Measurements from ENCODE around the gene SURF1.

Gene SURF1

DNA sequence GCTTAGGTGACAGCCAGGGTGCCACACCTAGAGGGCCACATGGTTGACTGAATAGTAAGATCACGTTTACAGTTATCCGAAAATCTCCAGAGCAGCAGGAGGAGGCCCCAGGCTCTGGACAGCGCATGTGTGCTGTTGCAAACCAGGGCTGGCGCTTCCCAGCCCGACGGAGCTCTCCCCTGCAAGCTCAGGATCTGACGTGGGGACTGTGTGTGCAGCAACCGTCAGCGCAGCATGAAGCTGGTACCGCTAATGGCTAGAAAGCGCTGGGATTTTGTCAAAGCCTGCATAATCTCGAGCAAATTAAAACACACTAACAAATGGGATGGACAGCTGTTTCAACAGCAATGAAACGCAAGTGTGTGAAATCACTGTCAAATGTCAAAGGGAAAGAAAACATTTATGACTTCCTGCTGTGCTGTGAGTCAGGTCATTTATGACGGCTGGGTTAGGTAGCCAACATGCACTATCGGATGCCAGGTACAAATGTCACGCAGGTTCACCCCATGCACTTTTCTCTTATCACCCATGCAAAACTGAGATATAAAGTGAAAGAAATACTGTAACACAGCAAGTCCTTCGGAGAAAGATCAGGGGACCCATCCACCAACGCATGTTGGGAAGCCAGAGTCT, 12.1 kb upstream of the SURF1 start:
- DNase-seq (ENCODE audit: insufficient read length, low spot score) = no peak
- no peak for FAIRE-seq
- TF ChIP-seq POLR2AphosphoS5 (IDR thresholded peaks at IDR 0.05; ENCODE audit: low read depth, low read length) = no peak
- no peak for TF ChIP-seq PAX5 (IDR thresholded peaks at IDR 0.05; ENCODE audit: insufficient read depth, low read length, severe bottlenecking)
- no peak for TF ChIP-seq TAF1 (IDR thresholded peaks at IDR 0.05; ENCODE audit: low read depth, low read length)
- no peak for TF ChIP-seq SPI1 (IDR thresholded peaks at IDR 0.05; ENCODE audit: low read depth, low read length)
- TF ChIP-seq POLR2A (IDR thresholded peaks at IDR 0.05; ENCODE audit: low read depth, low read length) = no peak
- TF ChIP-seq POU2F2 (IDR thresholded peaks at IDR 0.05; ENCODE audit: low read depth, low read length) = no peak

DNA sequence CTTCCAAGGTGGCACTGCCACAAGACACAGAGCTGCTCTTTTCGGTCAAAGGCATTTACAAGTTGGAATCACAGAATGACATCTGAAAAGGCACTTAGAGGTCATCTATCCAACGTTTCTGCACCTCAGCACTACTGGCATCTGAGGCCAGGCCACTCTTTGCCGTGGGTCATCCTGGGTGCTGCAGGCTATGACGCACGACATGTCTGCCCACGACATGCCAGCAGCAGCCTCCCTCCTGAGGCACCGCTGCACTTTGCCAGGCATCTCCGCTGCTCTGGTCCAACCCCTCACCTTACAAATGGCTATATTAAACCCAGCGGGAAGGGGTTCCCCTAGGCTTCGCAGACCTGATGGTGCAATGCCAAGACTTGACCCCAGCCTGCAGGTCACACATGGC, 11.5 kb upstream of the SURF1 start:
- no peak for TF ChIP-seq POLR2A (IDR thresholded peaks at IDR 0.05; ENCODE audit: low read depth, low read length)
- no peak for TF ChIP-seq POU2F2 (IDR thresholded peaks at IDR 0.05; ENCODE audit: low read depth, low read length)
- no peak for TF ChIP-seq POLR2AphosphoS5 (IDR thresholded peaks at IDR 0.05; ENCODE audit: low read depth, low read length)
- TF ChIP-seq PAX5 (IDR thresholded peaks at IDR 0.05; ENCODE audit: insufficient read depth, low read length, severe bottlenecking) = no peak
- TF ChIP-seq TAF1 (IDR thresholded peaks at IDR 0.05; ENCODE audit: low read depth, low read length) = no peak
- TF ChIP-seq SPI1 (IDR thresholded peaks at IDR 0.05; ENCODE audit: low read depth, low read length) = no peak
- FAIRE-seq (no peak), DNase-seq (ENCODE audit: insufficient read length, low spot score) (no peak)

DNA sequence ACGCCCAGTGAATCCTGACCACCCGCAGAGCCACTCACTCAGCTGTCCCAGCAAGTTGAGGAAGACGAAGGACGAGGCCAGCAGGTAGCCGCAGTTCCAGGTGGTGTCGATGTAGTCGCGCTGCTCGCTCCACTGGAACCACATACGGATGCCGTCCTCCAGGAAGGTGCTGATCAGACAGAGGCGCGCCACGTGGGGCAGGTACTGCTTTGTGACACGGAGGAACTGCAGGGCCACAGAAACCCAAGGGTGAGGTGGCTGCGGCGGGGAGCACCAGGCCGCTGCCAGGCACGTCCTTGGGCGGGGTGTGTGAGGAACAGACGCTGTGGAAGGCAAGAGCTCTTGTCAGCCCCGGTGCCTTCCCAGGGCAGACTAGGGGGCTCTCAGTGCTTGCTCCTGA, 10.9 kb upstream of the SURF1 start:
- TF ChIP-seq POU2F2 (IDR thresholded peaks at IDR 0.05; ENCODE audit: low read depth, low read length) (no peak), POLR2AphosphoS5 (IDR thresholded peaks at IDR 0.05; ENCODE audit: low read depth, low read length) (no peak), POLR2A (IDR thresholded peaks at IDR 0.05; ENCODE audit: low read depth, low read length) (no peak), TAF1 (IDR thresholded peaks at IDR 0.05; ENCODE audit: low read depth, low read length) (no peak), SPI1 (IDR thresholded peaks at IDR 0.05; ENCODE audit: low read depth, low read length) (no peak), PAX5 (IDR thresholded peaks at IDR 0.05; ENCODE audit: insufficient read depth, low read length, severe bottlenecking) (no peak)
- DNase-seq (ENCODE audit: insufficient read length, low spot score) (no peak), FAIRE-seq (no peak)

DNA sequence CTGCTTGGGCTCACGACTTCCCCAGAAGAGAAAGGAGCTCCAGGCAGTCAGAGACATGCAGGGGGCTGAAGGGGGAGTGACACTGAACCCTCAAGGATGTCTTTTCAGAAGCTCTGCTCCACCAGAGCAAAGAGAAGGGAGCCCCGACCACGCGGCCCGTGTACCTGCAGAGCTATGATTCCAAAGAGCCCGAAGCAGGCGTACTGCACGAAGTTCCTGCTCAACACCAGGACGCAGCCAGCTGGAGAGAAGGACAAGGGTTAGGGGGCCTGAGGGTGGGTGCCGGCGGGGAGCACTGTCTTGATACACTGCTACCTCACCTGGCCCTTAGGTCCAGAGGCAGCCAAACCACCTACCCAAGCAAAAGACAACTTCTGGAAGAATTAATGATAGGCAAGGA, 10.1 kb upstream of the SURF1 start:
- no peak for DNase-seq (ENCODE audit: insufficient read length, low spot score)
- FAIRE-seq = no peak
- TF ChIP-seq PAX5 (IDR thresholded peaks at IDR 0.05; ENCODE audit: insufficient read depth, low read length, severe bottlenecking) (no peak), POLR2A (IDR thresholded peaks at IDR 0.05; ENCODE audit: low read depth, low read length) (no peak), POLR2AphosphoS5 (IDR thresholded peaks at IDR 0.05; ENCODE audit: low read depth, low read length) (no peak), TAF1 (IDR thresholded peaks at IDR 0.05; ENCODE audit: low read depth, low read length) (no peak), POU2F2 (IDR thresholded peaks at IDR 0.05; ENCODE audit: low read depth, low read length) (no peak), SPI1 (IDR thresholded peaks at IDR 0.05; ENCODE audit: low read depth, low read length) (no peak)

DNA sequence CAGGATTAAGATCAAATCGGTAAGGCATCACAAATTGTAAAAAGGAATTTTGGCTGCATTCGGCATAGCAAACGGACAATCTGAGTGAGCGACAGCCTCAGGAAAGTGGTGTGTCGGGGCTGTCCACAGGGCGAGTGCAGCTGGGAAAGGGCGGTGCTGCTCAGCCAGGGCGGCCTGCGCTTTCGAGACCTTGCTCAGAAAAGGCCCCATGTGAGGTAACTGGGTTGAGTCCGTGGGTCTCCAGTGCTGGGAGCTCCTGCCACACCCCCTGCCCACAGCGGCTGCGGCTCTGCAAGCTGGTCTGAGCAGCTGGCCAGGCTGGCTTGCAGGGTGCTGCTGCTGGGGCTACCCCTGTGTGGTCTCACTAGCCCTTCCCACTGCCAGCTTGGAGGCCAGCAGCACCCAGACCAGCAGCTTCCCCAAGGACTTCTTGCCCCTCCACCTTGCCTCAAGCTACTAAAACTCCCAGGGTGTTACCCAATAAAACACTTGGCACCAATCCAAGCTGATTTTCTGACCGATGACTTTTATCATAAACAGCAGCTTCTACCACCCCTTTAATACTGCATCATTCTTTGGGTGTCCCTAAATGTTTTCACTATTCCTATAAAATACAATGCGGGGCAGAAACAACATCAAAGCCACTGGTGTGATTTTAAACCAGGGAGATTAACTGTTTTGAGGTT, 6.2 kb upstream of the SURF1 start:
- FAIRE-seq = no peak
- no peak for DNase-seq (ENCODE audit: insufficient read length, low spot score)
- no peak for TF ChIP-seq TAF1 (IDR thresholded peaks at IDR 0.05; ENCODE audit: low read depth, low read length)
- no peak for TF ChIP-seq PAX5 (IDR thresholded peaks at IDR 0.05; ENCODE audit: insufficient read depth, low read length, severe bottlenecking)
- TF ChIP-seq POLR2AphosphoS5 (IDR thresholded peaks at IDR 0.05; ENCODE audit: low read depth, low read length) = peak; percentile 50; the same call in 1 of the 2 replicates
- TF ChIP-seq POU2F2 (IDR thresholded peaks at IDR 0.05; ENCODE audit: low read depth, low read length) = no peak
- no peak for TF ChIP-seq SPI1 (IDR thresholded peaks at IDR 0.05; ENCODE audit: low read depth, low read length)
- TF ChIP-seq POLR2A (IDR thresholded peaks at IDR 0.05; ENCODE audit: low read depth, low read length) = no peak

DNA sequence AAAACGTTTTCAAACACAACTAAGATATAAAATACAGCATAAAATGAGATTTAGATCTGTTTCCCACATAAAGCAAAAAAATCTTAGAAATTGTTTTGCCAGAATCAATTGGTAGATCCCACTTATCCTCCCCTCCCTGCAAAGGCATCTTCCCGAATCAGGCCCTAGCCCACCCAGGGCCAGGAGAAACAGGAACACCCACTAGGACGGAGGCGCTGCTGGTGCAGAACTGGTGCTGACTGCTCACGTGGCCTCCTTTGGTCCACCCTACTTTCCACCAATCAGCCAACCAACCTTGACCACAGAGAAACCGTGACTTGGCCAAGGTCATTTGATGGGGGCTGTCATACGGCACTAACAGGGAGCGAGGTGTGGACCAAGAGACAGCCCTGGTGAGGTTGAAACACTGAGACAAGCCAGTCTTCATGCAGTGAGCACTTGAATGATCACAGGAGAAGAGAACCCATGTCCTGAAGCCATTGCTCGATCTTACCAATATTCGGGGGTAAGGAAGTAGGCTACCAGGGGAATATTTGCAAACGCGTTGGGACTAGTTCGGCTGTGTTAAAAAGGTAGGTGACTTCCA, 5.3 kb upstream of the SURF1 start:
- TF ChIP-seq POU2F2 (IDR thresholded peaks at IDR 0.05; ENCODE audit: low read depth, low read length) (0 out of 2 replicates have a peak, but pooled peaks have one; percentile 6), TAF1 (IDR thresholded peaks at IDR 0.05; ENCODE audit: low read depth, low read length) (no peak), POLR2A (IDR thresholded peaks at IDR 0.05; ENCODE audit: low read depth, low read length) (peak; percentile 51), SPI1 (IDR thresholded peaks at IDR 0.05; ENCODE audit: low read depth, low read length) (no peak), PAX5 (IDR thresholded peaks at IDR 0.05; ENCODE audit: insufficient read depth, low read length, severe bottlenecking) (no peak), POLR2AphosphoS5 (IDR thresholded peaks at IDR 0.05; ENCODE audit: low read depth, low read length) (no peak; the same call in 1 of the 2 replicates)
- FAIRE-seq (no peak), DNase-seq (ENCODE audit: insufficient read length, low spot score) (no peak)

DNA sequence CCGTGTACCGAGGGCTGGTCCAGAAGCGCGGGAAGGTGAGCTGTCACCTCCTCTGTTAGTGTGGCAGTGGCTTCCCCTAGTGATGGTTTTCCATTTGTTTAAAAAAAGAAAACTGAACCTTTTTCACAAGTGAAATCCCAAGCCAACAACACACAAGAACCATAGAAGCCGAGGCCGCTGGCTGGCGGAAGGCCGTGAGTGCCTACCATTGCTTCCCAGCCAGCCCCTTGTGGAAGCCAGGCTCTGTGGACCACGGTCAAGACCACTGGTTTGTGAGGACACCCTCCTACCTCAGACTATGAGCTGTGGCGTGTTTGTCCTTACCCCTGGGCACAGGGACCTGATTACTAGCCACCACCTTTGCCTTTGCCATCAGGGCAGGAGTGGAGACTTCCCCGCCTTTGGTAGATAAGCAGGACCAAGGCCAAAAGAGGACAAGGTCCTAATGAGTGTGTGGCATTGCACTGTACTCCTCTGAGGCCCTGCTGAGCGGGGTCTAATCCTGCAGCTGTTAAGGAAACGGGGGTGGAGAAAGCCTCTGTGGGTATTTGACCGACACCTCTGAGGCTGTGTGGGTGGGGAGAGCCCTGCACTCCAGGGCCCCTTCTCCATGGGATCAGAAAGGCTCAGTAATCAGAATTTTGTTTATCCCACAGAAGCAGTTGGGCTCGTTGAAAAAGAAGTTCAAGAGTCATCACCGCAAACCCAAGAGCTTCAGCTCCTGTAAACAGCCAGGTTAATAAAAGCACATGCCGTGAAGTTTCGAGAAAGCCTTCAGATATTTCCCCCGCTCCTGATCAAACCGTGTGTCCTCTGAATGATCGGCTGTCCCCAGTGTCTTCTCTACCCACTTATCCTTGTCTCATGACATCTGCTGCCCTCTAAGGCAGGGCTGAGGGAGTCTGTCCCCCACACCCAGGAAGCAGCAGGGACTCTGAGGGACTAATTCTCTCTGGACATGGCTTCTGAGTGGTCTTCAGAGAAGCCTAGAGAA, 4.4 kb upstream of the SURF1 start:
- TF ChIP-seq POU2F2 (IDR thresholded peaks at IDR 0.05; ENCODE audit: low read depth, low read length) (0 out of 2 replicates have a peak, but pooled peaks have one; percentile 11), POLR2AphosphoS5 (IDR thresholded peaks at IDR 0.05; ENCODE audit: low read depth, low read length) (no peak)
- no peak for DNase-seq (ENCODE audit: insufficient read length, low spot score)
- no peak for FAIRE-seq

DNA sequence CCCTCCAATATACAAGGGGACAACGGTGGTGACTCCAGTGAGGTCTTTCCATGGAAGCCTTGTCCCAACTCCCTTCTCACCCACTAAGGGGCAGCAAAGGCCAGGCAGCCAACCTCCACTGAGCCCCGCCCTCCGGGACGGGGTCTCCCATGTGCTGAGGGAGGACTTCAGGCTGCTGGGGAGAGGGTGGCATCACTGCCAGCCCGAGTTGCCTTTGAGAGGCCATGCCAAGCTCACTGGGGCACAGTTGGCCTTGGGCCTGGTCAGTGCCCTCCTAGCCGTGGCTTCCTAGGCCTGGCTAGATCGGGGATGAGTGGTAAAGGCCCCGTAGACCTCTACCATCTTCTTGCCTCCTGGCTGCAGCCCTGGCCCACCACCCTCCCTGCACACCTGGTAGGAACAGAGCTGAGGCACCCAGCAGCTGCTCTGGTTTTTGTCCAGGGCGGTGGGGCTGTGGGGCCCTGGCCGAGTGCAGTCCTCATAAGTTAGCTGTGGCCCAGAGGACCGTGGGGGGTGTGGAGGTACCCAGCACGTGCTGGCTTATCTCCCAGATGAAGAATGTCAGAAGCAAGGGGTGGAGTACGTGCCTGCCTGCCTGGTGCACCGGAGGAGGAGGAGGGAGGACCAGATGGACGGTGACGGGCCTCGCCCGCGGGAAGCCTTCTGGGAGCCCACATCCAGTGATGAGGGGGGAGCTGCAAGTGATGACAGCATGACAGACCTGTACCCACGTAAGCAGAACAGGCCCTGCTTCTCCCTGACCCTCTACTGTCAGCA, 3.3 kb upstream of the SURF1 start:
- TF ChIP-seq POLR2AphosphoS5 (IDR thresholded peaks at IDR 0.05; ENCODE audit: low read depth, low read length) (0 out of 2 replicates have a peak, but pooled peaks have one; percentile 10), PAX5 (IDR thresholded peaks at IDR 0.05; ENCODE audit: insufficient read depth, low read length, severe bottlenecking) (no peak), SPI1 (IDR thresholded peaks at IDR 0.05; ENCODE audit: low read depth, low read length) (no peak), POLR2A (IDR thresholded peaks at IDR 0.05; ENCODE audit: low read depth, low read length) (no peak)
- FAIRE-seq (no peak), DNase-seq (ENCODE audit: insufficient read length, low spot score) (no peak)

Measured in GM12891 (cell line).